Measurements from ENCODE around the gene PRSS21.
A peak's percentile ranks its signal among the peaks of the same experiment; 100 is the strongest.

PRSS21 gene

GRCh38 chr16:2777231-2777902 lies 39.7 kb upstream of the PRSS21 start, which contains the start of gene ELOB:
Gene ELOB, minus strand, starts transcription at chr16:2777280. Its CDS starts 41 bp downstream, at chr16:2777239.
- TF ChIP-seq CTCF (conservative IDR thresholded peaks at IDR 0.05; ENCODE audit: low read depth, low read length): no peak
- DNase-seq (ENCODE audit: low read depth): no peak
- peak within 1 kb of the TSS; percentile 92 for H3K4me3 ChIP-seq (ENCODE audit: low read length)

GRCh38 chr16:2777903-2778629 lies 39.0 kb upstream of the PRSS21 start:
- no peak for DNase-seq (ENCODE audit: low read depth)
- H3K4me3 ChIP-seq (ENCODE audit: low read length): peak overlapping the region; percentile 92
- TF ChIP-seq CTCF (conservative IDR thresholded peaks at IDR 0.05; ENCODE audit: low read depth, low read length): no peak

GRCh38 chr16:2778630-2778958 lies 38.4 kb upstream of the PRSS21 start:
- no peak for TF ChIP-seq CTCF (conservative IDR thresholded peaks at IDR 0.05; ENCODE audit: low read depth, low read length)
- no peak overlapping the region for H3K4me3 ChIP-seq (ENCODE audit: low read length)
- DNase-seq (ENCODE audit: low read depth): no peak

GRCh38 chr16:2779151-2779920 lies 37.7 kb upstream of the PRSS21 start:
- no peak for DNase-seq (ENCODE audit: low read depth)
- H3K4me3 ChIP-seq (ENCODE audit: low read length): no peak overlapping the region
- no peak for TF ChIP-seq CTCF (conservative IDR thresholded peaks at IDR 0.05; ENCODE audit: low read depth, low read length)

GRCh38 chr16:2779978-2780898 lies 36.8 kb upstream of the PRSS21 start:
- no peak overlapping the region for H3K4me3 ChIP-seq (ENCODE audit: low read length)
- DNase-seq (ENCODE audit: low read depth): no peak
- no peak for TF ChIP-seq CTCF (conservative IDR thresholded peaks at IDR 0.05; ENCODE audit: low read depth, low read length)

- no peak for DNase-seq (ENCODE audit: low read depth)
- H3K4me3 ChIP-seq (ENCODE audit: low read length): no peak overlapping the region
- TF ChIP-seq CTCF (conservative IDR thresholded peaks at IDR 0.05; ENCODE audit: low read depth, low read length): no peak
These were observed 34.3 kb upstream of the PRSS21 start for GRCh38 chr16:2782583-2783351.
